GM12872 (cell line): ENCODE results near the gene GNB5.

Experiments used
- CTCF ChIP-seq: IDR thresholded peaks from 3 replicates; pipeline ENCODE4 v1.5.1; 2011; ENCODE audit warnings: low read depth, mild to moderate bottlenecking, low read length, moderate library complexity; ENCODE audit not compliant: insufficient read depth

The GNB5 gene

GRCh38 chr15:52113235-52113634 is 78.0 kb downstream of the GNB5 start:
- no peak for TF ChIP-seq CTCF

GRCh38 chr15:52112203-52112750 is 78.9 kb downstream of the GNB5 start:
- no peak for TF ChIP-seq CTCF

- TF ChIP-seq CTCF, result no peak
Observed at GRCh38 chr15:52111517-52112202, 79.5 kb downstream of the GNB5 start.

- TF ChIP-seq CTCF, result no peak
Observed at GRCh38 chr15:52109559-52110451, 81.4 kb downstream of the GNB5 start.

- no peak for TF ChIP-seq CTCF
Observed at GRCh38 chr15:52107238-52107637, 84.0 kb downstream of the GNB5 start.

- TF ChIP-seq CTCF, result no peak
Observed at GRCh38 chr15:52106641-52107040, 84.6 kb downstream of the GNB5 start.

GRCh38 chr15:52105846-52106245 is 85.3 kb downstream of the GNB5 start:
- no peak for TF ChIP-seq CTCF
